ENCODE measurements around the gene PDE6G. TPM values are rescaled to one million over a fixed set of nuclear protein-coding genes. Genes with fewer than 3 reads are reported as not detected.

The PDE6G gene
- total RNA-seq (1.4 and 1.8 TPM in 2 replicates), polyA plus RNA-seq (3.7 and 5.1 TPM in 2 replicates), polyA minus RNA-seq (0.73 and 2.2 TPM in 2 replicates), Bru-seq, nascent RNA (percentile 20 among the genes with signal in this experiment), BruChase-seq, experiment 1, labeled RNA remaining after a 6-hour chase (percentile 32 among the genes with signal in this experiment), BruChase-seq, experiment 2, labeled RNA remaining after a 2-hour chase (percentile 24 among the genes with signal in this experiment)
- polyA plus RNA-seq (2011; cell fraction: cytosol; rRNA removed) = 2.0 and 3.3 TPM in 2 replicates
- 0.37 and 0.60 TPM in 2 replicates for polyA plus RNA-seq (2011; cell fraction: nucleus; rRNA removed)
- polyA plus RNA-seq (2012) = 0.46 TPM in 1 of 2 replicates, not detected in the other
- polyA minus RNA-seq (2011; cell fraction: cytosol; rRNA and poly(A)+ RNA removed) = not detected
- not detected in 2 replicates for polyA minus RNA-seq (2011; cell fraction: nucleus; rRNA and poly(A)+ RNA removed)
- long read RNA-seq, partial matches to known transcripts = 0 of 3 reads
- long read RNA-seq, other reads (novel, unspliced or antisense) = 0 of 3 reads

DNA sequence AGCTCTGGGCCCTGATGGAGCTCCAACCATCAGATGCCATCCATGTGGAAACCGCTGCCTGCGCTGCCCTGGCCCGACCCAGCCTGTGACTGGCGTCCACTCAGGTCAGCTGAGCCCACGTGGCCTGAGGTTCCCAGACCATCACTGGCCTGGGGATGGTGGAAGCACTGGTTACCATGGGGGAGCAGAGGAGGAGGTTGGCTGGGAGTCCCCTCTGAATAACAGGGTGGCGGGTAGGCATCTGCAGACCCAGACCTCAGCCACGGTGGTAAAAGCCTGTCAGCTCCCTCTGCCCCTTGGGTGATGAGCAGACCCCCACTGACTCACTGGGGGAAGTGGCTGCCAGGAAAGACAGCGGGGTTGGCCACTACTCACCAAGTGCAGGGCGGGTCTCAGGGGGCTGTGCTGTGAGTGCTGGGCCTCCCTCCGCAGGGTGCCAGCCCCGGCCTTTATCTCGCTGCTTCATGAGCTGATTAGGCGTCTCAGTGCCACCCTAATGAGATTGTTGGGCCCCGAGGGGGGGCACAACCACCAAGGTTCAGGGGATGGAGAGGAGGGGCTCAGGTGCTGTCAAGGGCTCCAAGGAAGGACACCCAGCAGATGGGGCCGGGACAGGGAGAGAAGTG lies at the start of gene PDE6G:
Gene PDE6G (minus strand): TSS at position 425 of the 626 bp plus-strand sequence. CDS start 3,237 bp downstream, outside the sequence.
- Histone ChIP-seq H2AFZ (ENCODE audit: low read depth, low read length) (peak within 1 kb of the TSS; percentile 13), H4K20me1 (replicated peaks; ENCODE audit: control insufficient read depth, extremely low read depth, insufficient read depth, low read length) (no peaks in the 10 kb centered on the region), H3K36me3 (ENCODE audit: control insufficient read depth in 2 of 2, extremely low read depth in 1 of 2, insufficient read depth in 2 of 2, low read length in 2 of 2) (no peaks in the 10 kb centered on the region), H3K9me1 (replicated peaks; ENCODE audit: control insufficient read depth, extremely low read depth, insufficient read depth, low read length) (no peaks in the 10 kb centered on the region), H3K4me1 (ENCODE audit: control insufficient read depth, extremely low read depth, insufficient read depth, low read length) (peaks cover 9% of the 10 kb centered on the region), H3K79me2 (ENCODE audit: control insufficient read depth, insufficient read depth, low read length) (no peaks in the 10 kb centered on the region), H3K27me3 (ENCODE audit: control insufficient read depth in 2 of 2, insufficient read depth in 2 of 2, low read length in 2 of 2) (no peaks in the 10 kb centered on the region), H3K9ac (replicated peaks; ENCODE audit: extremely low read depth, insufficient read depth, low read length) (no peak within 1 kb of the TSS), H3K4me3 (replicated peaks in 1 of 3; ENCODE audit: insufficient read depth in 1 of 3, low read depth in 1 of 3, low read length in 3 of 3) (no peak within 1 kb of the TSS), H3K9me3 (replicated peaks; ENCODE audit: control insufficient read depth, insufficient read depth, low read length) (no peaks in the 10 kb centered on the region), H3K27ac (ENCODE audit: insufficient read depth, low read depth, low read length) (no peak within 1 kb of the TSS), H3K4me2 (ENCODE audit: insufficient read depth, low read length) (no peak within 1 kb of the TSS)
- FAIRE-seq (no peak), DNase-seq (ENCODE audit: low read depth, low spot score) (no peak)
- no TSS peak for BruUV-seq (replicated peaks)
- intact Hi-C loops (cut with micrococcal nuclease) (no loop called here), dilution Hi-C loops (cut with MboI; ENCODE audit: extremely low pct_ligation_motif_present, low sequenced_read_pairs) (no loop called here)
- CTCF ChIA-PET = no interaction called here
- POLR2A ChIA-PET = interaction anchor here (2.1 kb wide), 1 partner anchor 20 kb away, joined by 4 read pairs; no protein-coding TSS in a partner anchor
- no peak for TF ChIP-seq JUN (IDR thresholded peaks at IDR 0.05; ENCODE audit: borderline replicate concordance, insufficient read depth, insufficient read length, low read depth)
- TF ChIP-seq GATA2 (IDR thresholded peaks at IDR 0.05; ENCODE audit: insufficient read depth, insufficient read length, low read depth, low read length) = no peak
- TF ChIP-seq, protein P1, sequence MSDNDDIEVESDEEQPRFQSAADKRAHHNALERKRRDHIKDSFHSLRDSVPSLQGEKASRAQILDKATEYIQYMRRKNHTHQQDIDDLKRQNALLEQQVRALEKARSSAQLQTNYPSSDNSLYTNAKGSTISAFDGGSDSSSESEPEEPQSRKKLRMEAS (IDR thresholded peaks at IDR 0.05; ENCODE audit: insufficient read depth, insufficient read length) = no peak
- TF ChIP-seq POLR2AphosphoS5 (IDR thresholded peaks at IDR 0.05; ENCODE audit: insufficient read depth, low read depth, low read length) = no peak
- TF ChIP-seq MYC (IDR thresholded peaks at IDR 0.05; ENCODE audit: low read depth, low read length) = no peak
- no peak for TF ChIP-seq FOS (IDR thresholded peaks at IDR 0.05; ENCODE audit: borderline replicate concordance, insufficient read depth, low read length)
- TF ChIP-seq, protein P2, sequence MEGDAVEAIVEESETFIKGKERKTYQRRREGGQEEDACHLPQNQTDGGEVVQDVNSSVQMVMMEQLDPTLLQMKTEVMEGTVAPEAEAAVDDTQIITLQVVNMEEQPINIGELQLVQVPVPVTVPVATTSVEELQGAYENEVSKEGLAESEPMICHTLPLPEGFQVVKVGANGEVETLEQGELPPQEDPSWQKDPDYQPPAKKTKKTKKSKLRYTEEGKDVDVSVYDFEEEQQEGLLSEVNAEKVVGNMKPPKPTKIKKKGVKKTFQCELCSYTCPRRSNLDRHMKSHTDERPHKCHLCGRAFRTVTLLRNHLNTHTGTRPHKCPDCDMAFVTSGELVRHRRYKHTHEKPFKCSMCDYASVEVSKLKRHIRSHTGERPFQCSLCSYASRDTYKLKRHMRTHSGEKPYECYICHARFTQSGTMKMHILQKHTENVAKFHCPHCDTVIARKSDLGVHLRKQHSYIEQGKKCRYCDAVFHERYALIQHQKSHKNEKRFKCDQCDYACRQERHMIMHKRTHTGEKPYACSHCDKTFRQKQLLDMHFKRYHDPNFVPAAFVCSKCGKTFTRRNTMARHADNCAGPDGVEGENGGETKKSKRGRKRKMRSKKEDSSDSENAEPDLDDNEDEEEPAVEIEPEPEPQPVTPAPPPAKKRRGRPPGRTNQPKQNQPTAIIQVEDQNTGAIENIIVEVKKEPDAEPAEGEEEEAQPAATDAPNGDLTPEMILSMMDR (IDR thresholded peaks at IDR 0.05; ENCODE audit: extremely low read depth in 1 of 2, insufficient read depth in 1 of 2, low read depth in 1 of 2, low read length in 2 of 2) = no peak
- TF ChIP-seq EZH2 (IDR thresholded peaks at IDR 0.05; ENCODE audit: borderline replicate concordance, low read depth, low read length, severe bottlenecking) = no peak
- TF ChIP-seq POLR2A (IDR thresholded peaks at IDR 0.05; ENCODE audit: low read depth, low read length) = no peak

Data from endothelial cell of umbilical vein (primary cell).